DND-41 (cell line): ENCODE results near the gene CCL5.

Experiments used
- ATAC-seq: fragments of 200-7000 bp; cut with Tn5 transposase; 3 replicates; pipeline ENCODE4 v1.9.1; 2021; ENCODE audit warnings: low read depth; ENCODE audit not compliant: insufficient read depth
- DNase-seq: peaks from one replicate; pipeline ENCODE4 v3.0.0-alpha.2; 2020
- H2AFZ ChIP-seq: 2 replicates; pipeline ENCODE4 v1.6.0; 2012; ENCODE audit warnings: low read depth, low read length
- H3K27ac ChIP-seq: 2 replicates; pipeline ENCODE4 v1.5.1; 2012; ENCODE audit warnings: low read length, inconsistent platforms
- H3K27me3 ChIP-seq: fragments of 200-600 bp; sonication (generic); 2 replicates; pipeline ENCODE4 v1.6.0; 2012; ENCODE audit warnings: low read length, mild to moderate bottlenecking, inconsistent platforms; ENCODE audit not compliant: insufficient read depth, poor library complexity
- H3K36me3 ChIP-seq: 2 replicates; pipeline ENCODE4 v1.5.1; 2012; ENCODE audit warnings: low read length, inconsistent platforms; ENCODE audit not compliant: insufficient read depth
- H3K4me1 ChIP-seq: 2 replicates; pipeline ENCODE4 v1.5.1; 2012; ENCODE audit warnings: mild to moderate bottlenecking, low read length; ENCODE audit not compliant: insufficient read depth
- H3K4me2 ChIP-seq: 2 replicates; pipeline ENCODE4 v1.6.0; 2012; ENCODE audit warnings: mild to moderate bottlenecking, moderate library complexity, low read length, inconsistent platforms; ENCODE audit not compliant: insufficient read depth
- H3K4me3 ChIP-seq, 2 experiments: fragments of 200-600 bp in 1 of 2; shearing (Covaris generic) in 1 of 2; 2 replicates each; pipeline ENCODE4 v1.5.1; 2012 to 2016; ENCODE audit warnings: inconsistent platforms in 2 of 2, low read length in 2 of 2, mild to moderate bottlenecking in 2 of 2, low read depth in 1 of 2, moderate library complexity in 1 of 2
- H3K79me2 ChIP-seq: 2 replicates; pipeline ENCODE4 v1.6.0; 2012; ENCODE audit warnings: low read length, inconsistent platforms; ENCODE audit not compliant: insufficient read depth
- H3K9ac ChIP-seq: 2 replicates; pipeline ENCODE4 v1.6.0; 2012; ENCODE audit warnings: low read depth, mild to moderate bottlenecking, inconsistent platforms, low read length, moderate library complexity
- H3K9me3 ChIP-seq: 2 replicates; pipeline ENCODE4 v1.5.1; 2012; ENCODE audit warnings: low read length, moderate library complexity, mild to moderate bottlenecking, inconsistent platforms; ENCODE audit not compliant: insufficient read depth, severe bottlenecking
- H4K20me1 ChIP-seq: 2 replicates; pipeline ENCODE4 v1.6.0; 2012; ENCODE audit warnings: low read length; ENCODE audit not compliant: insufficient read depth
- CTCF ChIP-seq: IDR thresholded peaks from 2 replicates; pipeline ENCODE4 v1.5.1; 2012; ENCODE audit warnings: borderline replicate concordance, low read length, moderate library complexity, mild to moderate bottlenecking; ENCODE audit not compliant: poor library complexity, severe bottlenecking; ENCODE audit errors: extremely low read depth
- EZH2 ChIP-seq: IDR thresholded peaks from 3 replicates; pipeline ENCODE4 v1.6.1; 2012; ENCODE audit warnings: borderline replicate concordance, low read depth, mild to moderate bottlenecking, moderate library complexity, low read length, inconsistent platforms; ENCODE audit not compliant: severe bottlenecking

The CCL5 gene

GRCh38 chr17:35901631-35902175, 21.5 kb upstream of the CCL5 start:
- no peak overlapping the region for H3K4me3 ChIP-seq
- no peaks in the 10 kb centered on the region for H3K36me3 ChIP-seq
- H3K9me3 ChIP-seq = no peaks in the 10 kb centered on the region
- no peak overlapping the region for H3K4me2 ChIP-seq
- H3K27me3 ChIP-seq = no peaks in the 10 kb centered on the region
- H3K27ac ChIP-seq = no peak overlapping the region
- H4K20me1 ChIP-seq = no peaks in the 10 kb centered on the region
- H3K79me2 ChIP-seq = no peaks in the 10 kb centered on the region
- ATAC-seq (no peak), DNase-seq (no peak)
- H2AFZ ChIP-seq = no peak overlapping the region
- H3K9ac ChIP-seq = no peak overlapping the region
- peaks cover 18% of the 10 kb centered on the region for H3K4me1 ChIP-seq
- no peak for TF ChIP-seq CTCF
- no peak for TF ChIP-seq EZH2

- TF ChIP-seq EZH2 (no peak), CTCF (no peak)
Observed at GRCh38 chr17:35900708-35901480, 20.7 kb upstream of the CCL5 start.

GRCh38 chr17:35900280-35900679, 20.1 kb upstream of the CCL5 start:
- no peaks in the 10 kb centered on the region for H3K27me3 ChIP-seq
- H3K4me2 ChIP-seq = no peak overlapping the region
- peaks cover 18% of the 10 kb centered on the region for H3K4me1 ChIP-seq
- H3K9ac ChIP-seq = no peak overlapping the region
- H2AFZ ChIP-seq = no peak overlapping the region
- TF ChIP-seq EZH2 (no peak), CTCF (no peak)
- H3K9me3 ChIP-seq = no peaks in the 10 kb centered on the region
- H3K27ac ChIP-seq = no peak overlapping the region
- H3K36me3 ChIP-seq = no peaks in the 10 kb centered on the region
- no peak overlapping the region for H3K4me3 ChIP-seq
- H4K20me1 ChIP-seq = no peaks in the 10 kb centered on the region
- H3K79me2 ChIP-seq = no peaks in the 10 kb centered on the region
- DNase-seq = no peak
- ATAC-seq = no peak

More at GRCh38 chr17:35900708-35901480, 20.7 kb upstream of the CCL5 start:
- Histone ChIP-seq H3K9ac (no peak overlapping the region), H4K20me1 (no peaks in the 10 kb centered on the region), H2AFZ (no peak overlapping the region), H3K36me3 (no peaks in the 10 kb centered on the region), H3K27ac (no peak overlapping the region), H3K27me3 (no peaks in the 10 kb centered on the region), H3K4me2 (no peak overlapping the region), H3K9me3 (no peaks in the 10 kb centered on the region), H3K79me2 (no peaks in the 10 kb centered on the region), H3K4me1 (peaks cover 18% of the 10 kb centered on the region), H3K4me3 (no peak overlapping the region)
- DNase-seq (no peak), ATAC-seq (no peak)
